DMS153 (cell line): ENCODE measurements around the gene FRMD4A.
"Not testable (repeated sequence)": the region's sequence is repeated elsewhere in the genome, so short reads cannot be mapped to it uniquely, and the experiment has no call there.

ENCODE experiments used
- DNase-seq: peaks from one replicate; lab custom pipeline; 2025; lab: John Stamatoyannopoulos, UW

The FRMD4A gene

GRCh38 chr10:13946209-13946460, 384.6 kb downstream of the FRMD4A start:
- DNase-seq = no peak

GRCh38 chr10:13945390-13946208, 385.1 kb downstream of the FRMD4A start:
- no peak for DNase-seq

GRCh38 chr10:13944823-13945222, 385.9 kb downstream of the FRMD4A start:
- DNase-seq = no peak

- DNase-seq = no peak
These were observed 386.9 kb downstream of the FRMD4A start for GRCh38 chr10:13943735-13944398.

GRCh38 chr10:13942035-13942434, 388.7 kb downstream of the FRMD4A start:
- no peak for DNase-seq

- DNase-seq = no peak
These were observed 391.3 kb downstream of the FRMD4A start for GRCh38 chr10:13939391-13939790.

- DNase-seq = no peak
These were observed 391.8 kb downstream of the FRMD4A start for GRCh38 chr10:13938950-13939349.

GRCh38 chr10:13936826-13937225, 393.9 kb downstream of the FRMD4A start:
- no peak for DNase-seq

- DNase-seq = no peak
These were observed 400.6 kb downstream of the FRMD4A start for GRCh38 chr10:13930120-13930519.

GRCh38 chr10:13928451-13928850, 402.3 kb downstream of the FRMD4A start:
- DNase-seq = no peak

- no peak for DNase-seq
These were observed 404.5 kb downstream of the FRMD4A start for GRCh38 chr10:13925971-13926780.

GRCh38 chr10:13924040-13924725, 406.5 kb downstream of the FRMD4A start:
- DNase-seq = no peak

GRCh38 chr10:13922586-13922985, 408.1 kb downstream of the FRMD4A start:
- no peak for DNase-seq

GRCh38 chr10:13921941-13922340, 408.8 kb downstream of the FRMD4A start:
- DNase-seq = no peak

- DNase-seq = not testable (repeated sequence)
These were observed 409.6 kb downstream of the FRMD4A start for GRCh38 chr10:13921131-13921530.

- DNase-seq = no peak
These were observed 410.3 kb downstream of the FRMD4A start for GRCh38 chr10:13920465-13920864.

- no peak for DNase-seq
These were observed 410.7 kb downstream of the FRMD4A start for GRCh38 chr10:13920031-13920430.

GRCh38 chr10:13917791-13918190, 412.9 kb downstream of the FRMD4A start:
- no peak for DNase-seq

GRCh38 chr10:13916384-13916947, 414.3 kb downstream of the FRMD4A start:
- DNase-seq = no peak

- no peak for DNase-seq
These were observed 415.0 kb downstream of the FRMD4A start for GRCh38 chr10:13915710-13916109.

GRCh38 chr10:13913897-13914296, 416.8 kb downstream of the FRMD4A start:
- DNase-seq = no peak
